ENCODE results near the gene RNF130. TPM values are rescaled to one million over a fixed set of nuclear protein-coding genes. Genes with fewer than 3 reads are reported as not detected.
A peak's percentile ranks its signal among the peaks of the same experiment; 100 is the strongest.

Gene RNF130, protein sequence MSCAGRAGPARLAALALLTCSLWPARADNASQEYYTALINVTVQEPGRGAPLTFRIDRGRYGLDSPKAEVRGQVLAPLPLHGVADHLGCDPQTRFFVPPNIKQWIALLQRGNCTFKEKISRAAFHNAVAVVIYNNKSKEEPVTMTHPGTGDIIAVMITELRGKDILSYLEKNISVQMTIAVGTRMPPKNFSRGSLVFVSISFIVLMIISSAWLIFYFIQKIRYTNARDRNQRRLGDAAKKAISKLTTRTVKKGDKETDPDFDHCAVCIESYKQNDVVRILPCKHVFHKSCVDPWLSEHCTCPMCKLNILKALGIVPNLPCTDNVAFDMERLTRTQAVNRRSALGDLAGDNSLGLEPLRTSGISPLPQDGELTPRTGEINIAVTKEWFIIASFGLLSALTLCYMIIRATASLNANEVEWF
- 10 to 100 TPM; 10.8 to 15.3 TPM for total RNA-seq
- total RNA-seq = 15.7 to 23.1 reads per million in 2 donors

DNA sequence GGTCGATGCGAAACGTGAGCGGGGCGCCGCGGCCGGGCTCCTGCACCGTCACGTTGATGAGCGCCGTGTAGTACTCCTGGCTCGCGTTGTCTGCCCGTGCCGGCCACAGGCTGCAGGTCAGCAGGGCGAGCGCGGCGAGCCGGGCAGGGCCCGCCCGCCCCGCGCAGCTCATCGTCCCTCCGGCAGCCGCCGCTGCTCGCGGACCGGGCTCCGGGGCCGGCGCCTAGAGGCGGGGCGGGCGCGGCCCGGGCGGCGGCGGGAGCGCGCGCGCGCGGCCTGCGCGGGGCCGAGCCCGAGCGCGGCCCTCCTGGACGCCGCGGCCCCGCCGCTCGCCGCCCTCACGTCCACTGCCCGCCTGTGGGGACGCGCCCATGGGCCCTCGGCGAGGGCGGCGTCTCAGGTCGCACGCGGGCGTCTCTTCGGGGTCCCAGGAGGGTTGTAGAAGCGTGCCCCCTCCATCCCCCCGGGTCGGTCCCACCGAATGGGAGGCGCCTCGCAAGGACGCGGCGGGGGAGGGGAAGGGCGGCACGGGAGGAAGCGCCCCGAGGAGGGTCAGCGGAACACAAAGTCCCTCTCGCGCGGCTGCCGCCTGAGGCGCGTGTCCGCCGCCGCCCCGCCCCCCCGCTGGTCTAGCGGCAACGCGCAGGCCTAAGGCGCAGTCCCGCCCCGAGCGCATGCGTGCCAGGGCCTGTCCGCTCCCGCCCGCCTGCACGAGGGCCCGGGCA is at the start of gene RNF130:
Gene RNF130 (minus strand): TSS at position 229 of the 725 bp plus-strand sequence. CDS start 57 bp downstream, at position 172.
- no peaks in the 10 kb centered on the region for H3K36me3 Mint-ChIP-seq (ENCODE audit: low read depth)
- peak; percentile 70 to 79 (median 75) for DNase-seq
- no peaks in the 10 kb centered on the region for H3K27me3 Mint-ChIP-seq
- H3K9me3 ChIP-seq (ENCODE audit: control insufficient read depth, low read length, poor library complexity, severe bottlenecking) = no peaks in the 10 kb centered on the region
- H3K27ac Mint-ChIP-seq = peak within 1 kb of the TSS; percentile 69
- peak; percentile 85 for ATAC-seq
- H3K4me3 Mint-ChIP-seq = peak within 1 kb of the TSS; percentile 94
- H3K4me1 Mint-ChIP-seq = peaks cover 19% of the 10 kb centered on the region

DNA sequence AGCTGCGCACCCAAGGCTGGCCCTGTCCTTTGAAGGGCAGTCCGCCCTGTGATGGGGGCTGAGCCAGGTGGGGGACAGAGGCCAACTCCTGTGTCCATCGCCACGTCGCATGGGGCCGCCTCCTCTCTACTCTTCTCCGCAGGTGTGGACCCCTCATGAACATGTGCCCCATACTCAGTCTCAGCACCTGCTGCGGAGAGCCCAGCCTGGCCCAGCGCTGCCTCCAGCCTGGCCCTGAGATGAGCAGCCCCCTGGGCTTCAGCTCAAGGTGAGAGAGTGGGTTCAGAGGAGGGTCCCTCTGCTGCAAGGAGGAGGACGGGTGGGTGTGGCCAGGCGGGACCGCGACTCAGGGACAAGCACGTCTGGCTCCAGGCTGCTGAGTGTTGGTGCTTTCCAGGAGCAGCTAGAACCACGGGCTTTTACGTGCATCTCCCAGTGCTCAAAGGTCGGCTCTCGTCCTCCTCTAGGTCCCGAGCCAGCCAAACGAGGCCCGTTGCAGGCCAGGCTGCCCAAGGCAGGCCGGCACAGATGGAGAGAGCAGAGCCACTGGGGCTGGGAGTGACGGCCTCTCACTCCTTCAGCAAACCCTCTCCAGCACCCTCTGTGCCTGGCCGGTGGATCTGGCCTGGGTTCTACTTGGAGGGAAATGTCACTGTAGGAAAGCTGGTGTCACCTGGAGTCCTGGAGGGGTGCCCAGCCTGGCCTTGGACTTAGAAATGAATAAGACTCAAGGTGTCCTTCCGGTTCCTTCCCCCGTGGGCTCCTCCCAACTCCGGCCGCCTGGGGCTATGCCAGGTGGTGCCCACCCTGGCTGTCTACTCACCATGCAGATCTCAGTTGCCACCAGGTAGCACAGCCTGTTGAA is 48.9 kb upstream of the RNF130 start:
- Mint-ChIP-seq H3K4me1 (no peaks in the 10 kb centered on the region), H3K36me3 (ENCODE audit: low read depth) (no peaks in the 10 kb centered on the region), H3K4me3 (no peak overlapping the region), H3K27me3 (peaks cover 36% of the 10 kb centered on the region), H3K27ac (no peak overlapping the region)
- H3K9me3 ChIP-seq (ENCODE audit: control insufficient read depth, low read length, poor library complexity, severe bottlenecking) = no peaks in the 10 kb centered on the region
- DNase-seq (no peak), ATAC-seq (no peak)

DNA sequence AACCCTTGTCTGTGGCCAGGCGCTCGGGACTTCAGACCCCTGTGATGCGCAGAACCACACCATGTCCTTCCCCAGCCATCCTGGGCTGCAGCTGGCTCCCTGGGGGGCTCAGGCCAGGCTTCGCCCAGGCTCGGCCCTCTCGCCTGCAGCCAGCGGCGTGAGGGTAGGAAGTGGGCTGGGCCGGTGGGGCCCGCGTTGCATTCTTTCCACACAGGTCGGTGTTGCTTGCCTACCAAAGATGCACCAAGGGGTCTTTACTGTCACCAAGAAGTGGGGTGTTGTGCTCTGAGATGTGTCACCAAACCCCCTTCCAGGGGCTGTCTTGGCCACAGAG is 48.3 kb upstream of the RNF130 start:
- ATAC-seq (no peak), DNase-seq (no peak)
- no peak overlapping the region for H3K27ac Mint-ChIP-seq
- H3K4me1 Mint-ChIP-seq = no peaks in the 10 kb centered on the region
- H3K27me3 Mint-ChIP-seq = peaks cover 36% of the 10 kb centered on the region
- no peaks in the 10 kb centered on the region for H3K9me3 ChIP-seq (ENCODE audit: control insufficient read depth, low read length, poor library complexity, severe bottlenecking)
- no peak overlapping the region for H3K4me3 Mint-ChIP-seq
- H3K36me3 Mint-ChIP-seq (ENCODE audit: low read depth) = no peaks in the 10 kb centered on the region

DNA sequence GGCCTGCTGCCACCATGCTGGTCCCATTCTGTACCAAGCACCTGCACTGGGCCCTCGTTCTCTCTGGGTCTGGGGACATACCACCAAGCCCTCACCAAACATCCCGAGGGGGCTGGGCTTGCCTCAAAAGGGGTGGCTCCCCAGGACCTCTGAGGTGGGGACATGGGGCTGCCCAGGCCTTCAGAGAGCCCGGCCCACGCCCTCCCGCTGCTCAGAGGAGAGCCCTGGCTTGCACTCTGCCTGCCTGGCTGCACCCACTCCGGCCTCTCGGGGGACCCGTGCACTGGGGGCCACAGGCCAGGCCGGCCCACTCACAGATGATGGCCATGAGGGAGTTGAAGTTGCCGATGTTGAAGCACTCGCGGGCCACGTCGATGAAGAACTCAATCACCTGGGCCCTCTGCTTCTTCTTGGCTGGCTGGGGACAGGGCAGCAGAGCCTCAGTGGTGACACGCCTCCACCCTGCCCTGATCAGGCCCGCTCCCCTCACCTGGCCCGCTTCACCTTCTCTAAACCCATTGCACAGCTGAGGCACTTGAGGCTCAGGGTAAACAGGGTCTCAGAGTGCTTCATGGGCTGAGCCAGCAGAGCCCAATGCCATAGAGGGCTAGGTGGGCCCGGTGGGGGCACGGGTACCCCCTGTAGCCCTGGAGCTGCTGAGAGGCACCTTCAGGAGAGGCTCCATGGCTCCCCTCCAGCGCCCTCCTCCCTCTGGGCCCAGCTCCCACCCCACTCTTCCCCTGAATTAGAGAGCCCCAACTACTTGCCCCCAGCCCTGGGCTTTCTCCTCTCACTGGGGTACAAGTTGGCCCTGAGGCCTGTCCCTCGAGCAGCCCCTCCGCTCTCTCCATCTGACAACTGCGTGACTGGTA is 47.7 kb upstream of the RNF130 start:
- DNase-seq (no peak), ATAC-seq (no peak)
- Mint-ChIP-seq H3K27ac (no peak overlapping the region), H3K4me3 (no peak overlapping the region), H3K36me3 (ENCODE audit: low read depth) (no peaks in the 10 kb centered on the region), H3K27me3 (peaks cover 33% of the 10 kb centered on the region), H3K4me1 (no peaks in the 10 kb centered on the region)
- H3K9me3 ChIP-seq (ENCODE audit: control insufficient read depth, low read length, poor library complexity, severe bottlenecking) = no peaks in the 10 kb centered on the region

DNA sequence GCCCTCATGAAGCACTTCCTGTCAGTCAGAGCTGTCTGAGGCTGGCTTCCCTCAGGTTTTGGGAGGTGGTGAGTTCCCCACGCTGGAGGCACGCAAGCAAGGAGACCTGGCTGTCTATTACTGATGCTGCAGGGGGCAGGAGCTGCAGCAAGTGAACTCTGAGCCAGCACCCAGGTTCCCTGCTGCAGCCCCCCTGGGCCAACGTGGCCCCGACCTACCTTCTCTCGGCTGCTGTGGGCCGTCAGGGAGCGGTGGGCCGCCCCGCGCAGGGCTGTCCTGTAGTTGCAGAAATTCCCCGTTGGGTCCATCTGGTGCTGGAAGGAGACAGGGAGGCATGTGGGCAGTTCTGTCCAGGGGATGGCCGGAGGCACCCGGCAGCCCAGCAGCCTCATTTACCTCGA is 46.8 kb upstream of the RNF130 start:
- no peaks in the 10 kb centered on the region for H3K36me3 Mint-ChIP-seq (ENCODE audit: low read depth)
- H3K27ac Mint-ChIP-seq = no peak overlapping the region
- H3K4me3 Mint-ChIP-seq = no peak overlapping the region
- peaks cover 24% of the 10 kb centered on the region for H3K27me3 Mint-ChIP-seq
- DNase-seq = no peak
- no peaks in the 10 kb centered on the region for H3K4me1 Mint-ChIP-seq
- no peak for ATAC-seq
- no peaks in the 10 kb centered on the region for H3K9me3 ChIP-seq (ENCODE audit: control insufficient read depth, low read length, poor library complexity, severe bottlenecking)

DNA sequence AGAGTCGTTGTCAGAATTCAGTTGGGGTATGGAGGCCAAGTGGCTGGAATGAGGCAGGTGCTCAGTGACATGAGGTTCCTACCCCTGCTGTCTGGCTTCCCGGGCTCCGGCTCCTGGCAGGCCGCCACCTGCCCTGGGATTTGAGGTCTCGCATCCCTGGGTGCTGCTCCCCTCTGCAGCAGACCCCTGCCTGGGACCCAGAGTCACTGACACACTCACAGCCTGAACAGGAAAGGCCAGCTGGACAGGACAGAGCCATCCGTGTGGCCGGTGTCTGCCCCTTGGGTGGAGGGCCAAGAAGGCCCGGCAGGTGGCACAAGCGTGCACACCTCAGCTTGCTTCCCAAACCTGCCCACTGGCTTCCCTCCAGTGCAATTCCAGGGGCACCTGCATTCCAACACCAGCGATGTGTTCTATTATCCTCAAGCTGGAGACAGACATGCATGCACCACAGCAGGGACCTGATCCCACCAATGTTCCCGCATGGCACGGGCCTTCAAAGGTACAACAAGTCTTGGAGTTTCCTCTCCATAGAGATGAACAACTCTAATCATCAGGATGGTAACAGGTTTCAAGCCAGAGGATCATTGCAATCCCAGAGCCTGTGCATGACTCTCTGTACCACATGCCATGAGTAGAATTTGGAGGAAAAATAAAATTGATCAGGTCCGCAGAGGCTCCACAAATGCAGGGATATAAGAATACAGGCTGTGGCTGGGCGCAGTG is 45.6 kb upstream of the RNF130 start:
- Mint-ChIP-seq H3K4me1 (no peaks in the 10 kb centered on the region), H3K36me3 (ENCODE audit: low read depth) (no peaks in the 10 kb centered on the region), H3K4me3 (no peak overlapping the region), H3K27ac (no peak overlapping the region), H3K27me3 (peaks cover 23% of the 10 kb centered on the region)
- H3K9me3 ChIP-seq (ENCODE audit: control insufficient read depth, low read length, poor library complexity, severe bottlenecking) = no peaks in the 10 kb centered on the region
- ATAC-seq (no peak), DNase-seq (no peak)

DNA sequence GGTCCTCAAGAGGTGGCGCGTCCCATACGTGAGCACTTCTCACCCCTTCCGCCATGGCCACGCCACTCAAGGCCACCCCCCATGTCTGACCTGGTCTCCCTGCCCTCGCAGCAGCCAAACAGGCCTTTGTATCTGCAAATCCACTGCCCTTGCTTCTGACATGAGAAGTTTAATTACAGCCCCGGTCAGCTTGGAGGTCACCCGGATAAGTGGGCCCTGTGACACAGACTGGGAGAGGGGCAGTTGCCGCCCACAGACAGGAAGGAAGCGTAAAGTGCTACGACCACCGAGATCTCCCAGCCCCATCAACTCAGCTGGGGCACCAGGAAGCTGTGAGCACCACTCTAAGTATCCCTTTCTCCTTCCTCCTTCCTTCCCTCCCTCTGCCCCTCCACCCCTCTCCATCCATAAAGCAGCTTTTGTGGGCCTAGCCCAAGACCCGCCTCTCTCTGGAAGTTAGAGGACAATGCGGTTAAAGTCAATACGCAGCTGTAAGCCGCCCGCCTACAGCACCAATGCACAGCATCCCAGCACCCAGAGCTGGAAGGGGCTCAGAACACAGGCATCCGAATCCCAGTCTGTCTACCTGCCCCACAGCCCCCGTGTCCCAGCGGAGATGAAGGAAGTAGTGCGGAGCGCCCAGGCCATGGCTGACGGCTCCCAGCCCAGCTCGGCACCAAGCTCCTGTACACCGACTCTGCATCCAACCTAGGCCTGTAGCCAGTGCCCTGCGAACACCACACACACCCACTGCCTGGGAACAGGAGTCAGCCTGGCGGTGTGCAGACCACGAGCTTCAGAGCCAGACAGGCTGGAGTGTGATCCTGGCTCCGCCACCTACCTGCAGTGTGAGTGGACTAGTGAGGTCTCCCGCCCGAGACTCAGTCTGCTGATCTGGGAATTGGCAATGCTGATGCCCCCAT is 44.8 kb upstream of the RNF130 start:
- ATAC-seq (no peak), DNase-seq (no peak)
- peaks cover 18% of the 10 kb centered on the region for H3K27me3 Mint-ChIP-seq
- no peaks in the 10 kb centered on the region for H3K36me3 Mint-ChIP-seq (ENCODE audit: low read depth)
- no peak overlapping the region for H3K4me3 Mint-ChIP-seq
- no peaks in the 10 kb centered on the region for H3K9me3 ChIP-seq (ENCODE audit: control insufficient read depth, low read length, poor library complexity, severe bottlenecking)
- no peaks in the 10 kb centered on the region for H3K4me1 Mint-ChIP-seq
- H3K27ac Mint-ChIP-seq = no peak overlapping the region

DNA sequence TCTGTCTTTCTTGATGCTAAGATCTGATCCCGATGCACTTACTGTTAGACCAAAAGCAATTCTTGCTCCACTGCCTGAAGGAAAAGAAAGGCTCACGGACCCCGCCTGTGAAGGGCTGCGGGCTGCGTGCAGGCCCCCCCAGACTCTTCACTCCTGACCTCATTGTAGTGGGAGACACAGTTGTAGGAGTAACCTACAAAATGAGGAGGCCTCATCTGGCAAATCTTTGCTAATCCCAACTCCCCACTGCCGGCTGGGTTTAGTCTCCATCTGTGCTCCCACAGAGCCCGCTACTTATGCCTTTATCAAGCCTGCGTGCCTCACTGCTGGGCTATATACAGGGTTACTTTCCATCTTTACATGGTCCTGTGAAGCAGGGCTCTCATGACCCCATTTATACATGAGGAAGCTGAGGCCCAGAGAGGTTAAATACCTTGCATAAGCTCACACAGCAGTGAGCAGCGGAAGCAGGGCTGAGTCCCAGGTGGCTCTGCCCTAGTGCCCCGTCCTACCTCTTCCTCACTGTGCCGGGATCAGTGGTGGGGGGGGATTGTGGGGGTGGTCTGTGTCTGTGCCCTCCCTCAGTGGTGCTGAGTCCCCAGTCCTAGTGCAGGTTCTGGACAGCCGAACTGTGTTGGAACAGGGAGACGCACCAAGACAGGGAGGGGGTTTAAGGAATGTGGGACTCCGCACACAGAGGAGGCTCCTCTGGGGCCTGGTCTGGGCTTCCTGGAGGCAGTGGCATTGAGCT is 43.9 kb upstream of the RNF130 start:
- no peaks in the 10 kb centered on the region for H3K9me3 ChIP-seq (ENCODE audit: control insufficient read depth, low read length, poor library complexity, severe bottlenecking)
- no peak for DNase-seq
- no peak for ATAC-seq
- Mint-ChIP-seq H3K36me3 (ENCODE audit: low read depth) (no peaks in the 10 kb centered on the region), H3K27me3 (peaks cover 18% of the 10 kb centered on the region), H3K4me3 (no peak overlapping the region), H3K4me1 (no peaks in the 10 kb centered on the region), H3K27ac (no peak overlapping the region)

DNA sequence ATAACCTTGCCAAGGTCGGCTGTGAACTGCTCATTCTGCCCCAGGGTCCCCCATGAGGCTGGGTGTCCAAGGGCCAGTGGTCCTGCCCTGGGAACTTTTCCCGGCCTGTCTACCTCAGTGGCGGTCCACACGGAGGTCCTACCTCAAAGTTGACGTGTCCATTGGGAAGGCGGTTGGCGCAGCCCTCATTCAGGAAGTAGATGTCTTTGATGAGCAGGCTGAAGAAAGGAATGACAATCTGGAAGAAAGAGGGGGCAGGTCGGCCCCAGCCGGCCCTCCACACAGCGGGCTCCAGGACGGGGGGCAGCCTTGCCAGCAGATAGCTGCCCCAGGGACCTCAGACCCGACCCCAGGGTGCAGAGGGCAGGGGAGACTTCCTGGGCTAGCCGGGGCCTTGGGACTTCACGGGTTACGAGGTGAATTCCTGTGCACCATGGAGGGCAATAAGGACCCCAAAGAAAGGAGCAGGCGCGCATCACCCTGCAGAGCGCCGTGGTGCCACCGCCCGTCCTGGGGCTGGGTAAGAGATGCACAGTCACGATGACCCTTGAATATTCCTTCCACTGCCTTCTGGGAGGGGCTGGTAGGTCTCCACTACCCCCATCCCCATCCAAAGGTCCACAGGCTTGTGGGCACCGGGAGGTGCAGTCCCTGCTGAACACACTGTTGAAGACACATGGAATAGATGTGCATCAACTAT is 42.9 kb upstream of the RNF130 start:
- H3K27ac Mint-ChIP-seq = no peak overlapping the region
- no peaks in the 10 kb centered on the region for H3K4me1 Mint-ChIP-seq
- no peak for DNase-seq
- H3K36me3 Mint-ChIP-seq (ENCODE audit: low read depth) = no peaks in the 10 kb centered on the region
- ATAC-seq = no peak
- H3K9me3 ChIP-seq (ENCODE audit: control insufficient read depth, low read length, poor library complexity, severe bottlenecking) = no peaks in the 10 kb centered on the region
- no peak overlapping the region for H3K4me3 Mint-ChIP-seq
- H3K27me3 Mint-ChIP-seq = peaks cover 13% of the 10 kb centered on the region

DNA sequence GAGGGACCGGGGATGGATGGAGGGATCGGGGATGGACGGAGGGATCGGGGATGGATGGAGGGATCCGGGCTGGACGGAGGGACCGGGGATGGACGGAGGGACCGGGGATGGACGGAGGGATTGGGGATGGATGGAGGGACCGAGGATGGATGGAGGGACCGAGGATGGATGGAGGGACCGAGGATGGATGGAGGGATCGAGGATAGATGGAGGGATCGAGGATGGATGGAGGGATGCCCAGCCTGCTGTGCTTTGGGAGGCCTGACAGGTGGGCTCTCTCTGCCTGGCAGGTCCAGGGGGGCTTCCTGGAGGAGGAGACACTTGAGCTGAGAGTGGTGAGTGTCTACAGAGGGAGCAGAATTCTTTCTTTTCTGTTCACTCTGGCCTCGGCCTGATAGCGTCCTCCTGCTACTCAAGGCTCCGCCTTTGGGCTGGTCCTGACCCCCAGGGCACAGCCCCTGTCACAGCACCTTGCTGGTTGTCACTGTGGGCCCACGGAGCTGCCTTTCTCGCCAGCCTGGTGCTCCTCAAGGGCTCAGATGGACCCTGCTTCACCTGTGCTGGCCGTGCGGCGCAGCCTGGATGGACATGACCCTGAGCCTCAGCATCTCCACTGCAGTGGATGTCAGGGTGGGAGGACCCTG is 42.2 kb upstream of the RNF130 start:
- no peak overlapping the region for H3K4me3 Mint-ChIP-seq
- no peak for ATAC-seq
- no peak overlapping the region for H3K27ac Mint-ChIP-seq
- no peaks in the 10 kb centered on the region for H3K4me1 Mint-ChIP-seq
- H3K36me3 Mint-ChIP-seq (ENCODE audit: low read depth) = no peaks in the 10 kb centered on the region
- no peaks in the 10 kb centered on the region for H3K9me3 ChIP-seq (ENCODE audit: control insufficient read depth, low read length, poor library complexity, severe bottlenecking)
- H3K27me3 Mint-ChIP-seq = peaks cover 13% of the 10 kb centered on the region
- no peak for DNase-seq

All from T-helper 17 cell (primary cell).